Chondrocyte (in vitro differentiated cells): ENCODE measurements around the gene DSCAML1. TPM values are rescaled to one million over a fixed set of nuclear protein-coding genes. Genes with fewer than 3 reads are reported as not detected.

Experiments used
- DNase-seq: peaks from one replicate; pipeline ENCODE4 v3.0.0; 2021; ENCODE audit warnings: mixed read lengths, low spot score
- H3K27ac Mint-ChIP-seq: one replicate; pipeline ENCODE4 v1.8.0; 2021; ENCODE audit warnings: mild to moderate bottlenecking, moderate library complexity, mixed read lengths; ENCODE audit not compliant: unreplicated experiment
- H3K27me3 Mint-ChIP-seq: 2 replicates; pipeline ENCODE4 v1.8.0; 2021; ENCODE audit warnings: low read depth, mixed read lengths
- H3K36me3 Mint-ChIP-seq: 2 replicates; pipeline ENCODE4 v1.8.0; 2021; ENCODE audit warnings: low read depth, mixed read lengths
- H3K4me1 Mint-ChIP-seq: 2 replicates; pipeline ENCODE4 v1.8.0; 2021; ENCODE audit warnings: low read depth, mild to moderate bottlenecking, mixed read lengths
- H3K4me3 Mint-ChIP-seq: one replicate; pipeline ENCODE4 v1.8.0; 2021; ENCODE audit warnings: mild to moderate bottlenecking, moderate library complexity, mixed read lengths; ENCODE audit not compliant: unreplicated experiment
- H3K9me3 Mint-ChIP-seq: 2 replicates; pipeline ENCODE4 v1.8.0; 2021; ENCODE audit warnings: low read depth, mixed read lengths
- total RNA-seq: library from RNA; stranded (reverse); gene quantifications from 3 replicates; pipeline ENCODE4 v1.2.1, GENCODE V29; 2021
- TF ChIP-seq, protein P1 (sequence below): fragments of 200-600 bp; sonication (generic); IDR thresholded peaks from 2 replicates; pipeline ENCODE4 v1.5.0; 2021; ENCODE audit warnings: antibody characterized with exemption, mild to moderate bottlenecking, moderate library complexity

DSCAML1 gene
- total RNA-seq, 1 donor from 2014 or later: not detected

DNA sequence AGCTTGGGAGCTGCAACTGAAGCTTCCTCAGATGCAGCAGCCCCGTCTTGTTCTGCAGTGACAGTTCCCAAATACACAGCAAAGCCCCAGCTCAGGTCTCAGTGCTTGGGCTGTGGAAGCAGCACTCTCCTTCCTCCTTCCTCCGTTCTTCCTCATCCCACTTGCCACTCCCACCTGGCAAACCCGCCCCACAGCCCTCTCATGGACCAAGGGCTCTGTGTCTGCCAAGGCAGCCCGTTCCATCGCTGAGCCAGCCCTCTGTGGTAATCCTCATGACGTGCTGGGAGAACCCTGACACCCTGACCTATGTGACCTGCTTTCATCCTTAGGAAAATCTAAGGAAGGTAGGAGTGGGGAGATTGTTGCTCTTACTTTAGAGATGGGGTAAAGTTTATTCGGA is 157.0 kb downstream of the DSCAML1 start:
- no peaks in the 10 kb centered on the region for H3K4me1 Mint-ChIP-seq
- peaks cover 51% of the 10 kb centered on the region for H3K27me3 Mint-ChIP-seq
- TF ChIP-seq, protein P1, sequence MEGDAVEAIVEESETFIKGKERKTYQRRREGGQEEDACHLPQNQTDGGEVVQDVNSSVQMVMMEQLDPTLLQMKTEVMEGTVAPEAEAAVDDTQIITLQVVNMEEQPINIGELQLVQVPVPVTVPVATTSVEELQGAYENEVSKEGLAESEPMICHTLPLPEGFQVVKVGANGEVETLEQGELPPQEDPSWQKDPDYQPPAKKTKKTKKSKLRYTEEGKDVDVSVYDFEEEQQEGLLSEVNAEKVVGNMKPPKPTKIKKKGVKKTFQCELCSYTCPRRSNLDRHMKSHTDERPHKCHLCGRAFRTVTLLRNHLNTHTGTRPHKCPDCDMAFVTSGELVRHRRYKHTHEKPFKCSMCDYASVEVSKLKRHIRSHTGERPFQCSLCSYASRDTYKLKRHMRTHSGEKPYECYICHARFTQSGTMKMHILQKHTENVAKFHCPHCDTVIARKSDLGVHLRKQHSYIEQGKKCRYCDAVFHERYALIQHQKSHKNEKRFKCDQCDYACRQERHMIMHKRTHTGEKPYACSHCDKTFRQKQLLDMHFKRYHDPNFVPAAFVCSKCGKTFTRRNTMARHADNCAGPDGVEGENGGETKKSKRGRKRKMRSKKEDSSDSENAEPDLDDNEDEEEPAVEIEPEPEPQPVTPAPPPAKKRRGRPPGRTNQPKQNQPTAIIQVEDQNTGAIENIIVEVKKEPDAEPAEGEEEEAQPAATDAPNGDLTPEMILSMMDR: no peak
- no peaks in the 10 kb centered on the region for H3K9me3 Mint-ChIP-seq
- no peak overlapping the region for H3K27ac Mint-ChIP-seq
- H3K36me3 Mint-ChIP-seq: no peaks in the 10 kb centered on the region
- no peak for DNase-seq
- H3K4me3 Mint-ChIP-seq: no peak overlapping the region

DNA sequence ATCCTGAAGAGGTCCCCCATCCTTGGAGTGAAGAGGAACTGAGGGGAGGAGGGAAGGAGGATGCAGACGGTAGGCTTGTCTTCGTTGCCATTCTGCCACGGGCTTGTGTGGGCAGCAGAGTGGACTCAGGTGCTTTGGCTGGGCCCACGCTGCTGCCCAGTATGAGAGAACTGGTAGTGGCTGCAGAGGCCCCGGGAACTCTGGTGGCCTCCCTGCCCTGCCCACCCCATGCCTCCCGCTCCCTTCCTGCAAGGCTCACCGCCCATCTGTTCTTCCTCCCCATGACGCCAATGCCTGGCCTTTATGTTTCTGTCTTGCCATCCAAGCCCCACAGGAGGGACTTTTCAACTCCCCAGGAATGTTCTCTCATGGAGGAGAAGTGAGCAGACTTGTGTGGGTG is 157.4 kb downstream of the DSCAML1 start:
- Mint-ChIP-seq H3K27ac (no peak overlapping the region), H3K27me3 (peaks cover 54% of the 10 kb centered on the region), H3K9me3 (no peaks in the 10 kb centered on the region), H3K36me3 (no peaks in the 10 kb centered on the region), H3K4me1 (no peaks in the 10 kb centered on the region), H3K4me3 (no peak overlapping the region)
- TF ChIP-seq, protein P1: no peak
- DNase-seq: no peak

DNA sequence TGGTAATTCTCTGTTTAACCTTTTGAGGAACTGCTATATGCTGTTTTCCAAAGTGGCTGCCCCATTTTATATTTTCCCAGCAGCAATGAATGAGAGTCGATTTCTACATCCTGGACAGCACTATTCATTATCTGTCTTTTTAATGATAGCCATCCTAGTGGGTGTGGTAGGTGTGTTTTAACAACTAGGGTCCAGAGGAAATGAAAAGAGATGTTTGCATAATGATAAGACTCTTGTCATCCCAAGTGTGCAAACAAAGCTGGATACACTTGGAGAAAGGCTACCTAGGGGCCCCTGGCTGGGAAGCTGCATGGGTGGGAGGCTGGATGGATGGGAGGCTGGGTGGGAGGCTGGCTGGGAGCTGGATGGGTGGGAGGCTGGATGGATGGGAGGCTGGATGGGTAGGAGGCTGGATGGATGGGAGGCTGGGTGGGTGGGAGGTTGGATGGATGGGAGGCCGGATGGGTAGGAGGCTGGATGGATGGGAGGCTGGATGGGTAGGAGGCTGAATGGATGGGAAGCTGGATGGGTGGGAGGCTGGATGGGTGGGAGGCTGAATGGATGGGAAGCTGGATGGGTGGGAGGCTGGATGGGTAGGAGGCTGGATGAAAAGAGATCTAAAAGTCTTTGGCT is 158.0 kb downstream of the DSCAML1 start:
- H3K4me3 Mint-ChIP-seq: no peak overlapping the region
- TF ChIP-seq, protein P1: no peak
- no peak for DNase-seq
- no peaks in the 10 kb centered on the region for H3K36me3 Mint-ChIP-seq
- H3K27ac Mint-ChIP-seq: no peak overlapping the region
- no peaks in the 10 kb centered on the region for H3K4me1 Mint-ChIP-seq
- H3K9me3 Mint-ChIP-seq: no peaks in the 10 kb centered on the region
- peaks cover 50% of the 10 kb centered on the region for H3K27me3 Mint-ChIP-seq

DNA sequence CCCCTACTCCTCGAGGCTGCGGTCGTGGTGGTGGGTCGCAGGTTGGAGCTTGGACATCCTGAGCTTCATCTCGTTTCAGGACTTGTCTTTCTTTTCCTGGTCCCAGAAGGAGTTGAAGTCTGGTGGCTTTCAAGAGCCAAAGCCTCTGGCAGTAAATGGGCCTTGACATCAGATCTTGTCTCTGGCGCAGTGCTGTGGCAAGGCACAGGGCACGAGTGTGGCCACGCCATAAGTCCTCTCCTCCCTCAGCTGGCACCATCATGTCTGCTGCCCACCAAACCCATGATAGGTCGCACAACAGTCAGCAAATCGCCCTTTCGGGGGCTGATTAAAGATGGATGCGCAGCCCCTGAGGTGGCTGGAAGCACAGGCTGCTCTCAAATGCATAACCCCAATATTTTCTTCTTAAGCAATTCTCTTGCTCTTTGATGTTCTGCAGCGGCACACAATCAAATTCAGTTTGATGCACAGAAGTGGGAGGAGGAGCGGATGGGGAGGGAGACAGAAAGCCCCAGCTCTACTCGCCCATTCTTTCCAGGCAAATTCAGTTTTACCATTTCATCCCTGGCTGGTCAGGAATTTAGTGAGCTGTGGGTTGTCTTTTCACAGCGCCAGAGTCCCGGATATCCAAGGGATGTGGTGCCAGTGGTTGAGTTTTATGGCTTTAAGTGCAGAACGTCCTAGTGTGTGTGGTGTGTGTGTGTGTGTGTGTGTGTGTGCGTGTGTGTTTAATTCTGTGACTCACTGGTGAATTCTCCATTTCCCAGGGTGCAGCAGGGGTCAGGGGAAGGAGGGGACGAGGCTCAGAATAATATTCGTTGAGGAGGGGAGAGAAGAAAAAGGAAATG is 162.0 kb downstream of the DSCAML1 start:
- H3K9me3 Mint-ChIP-seq: no peaks in the 10 kb centered on the region
- no peak overlapping the region for H3K27ac Mint-ChIP-seq
- TF ChIP-seq, protein P1: no peak
- no peaks in the 10 kb centered on the region for H3K4me1 Mint-ChIP-seq
- no peak for DNase-seq
- H3K27me3 Mint-ChIP-seq: peaks cover 23% of the 10 kb centered on the region
- H3K4me3 Mint-ChIP-seq: no peak overlapping the region
- no peaks in the 10 kb centered on the region for H3K36me3 Mint-ChIP-seq

DNA sequence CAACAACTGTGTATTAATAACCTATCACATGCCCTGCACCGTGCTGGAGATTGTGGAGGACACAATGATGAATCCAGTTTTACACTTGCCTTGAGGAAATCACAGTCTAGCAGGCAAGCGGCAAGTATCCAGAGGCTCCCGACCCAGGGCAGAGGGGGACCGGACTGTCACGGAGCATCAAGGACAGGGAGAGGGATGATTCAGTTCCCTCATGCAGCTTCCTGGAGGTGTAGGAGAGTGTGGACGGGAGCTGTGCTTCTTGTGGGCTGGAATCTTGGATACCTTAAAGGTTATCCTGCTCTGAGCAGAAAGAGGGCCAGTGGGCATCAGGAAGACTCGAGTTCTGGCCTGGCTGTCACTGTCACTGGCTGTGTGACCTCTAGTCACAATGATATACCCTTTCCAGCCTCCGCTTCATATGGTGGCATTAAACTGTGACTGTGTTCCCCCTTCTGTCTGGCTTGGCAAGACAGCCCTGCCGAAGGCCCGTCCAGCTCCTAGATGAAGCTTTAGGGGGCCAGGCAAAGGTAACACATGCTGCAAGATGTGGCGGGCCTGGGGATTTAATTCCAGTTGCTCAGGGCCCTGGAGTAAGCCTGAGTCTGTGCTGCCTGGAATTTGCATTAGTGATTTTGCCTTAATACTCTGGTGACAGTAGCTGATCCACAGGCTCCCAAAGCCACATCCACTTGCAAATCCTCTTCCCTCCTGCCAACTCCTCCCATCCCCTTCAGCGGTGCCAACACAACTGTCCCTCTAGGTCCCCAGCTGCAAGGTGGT is 162.8 kb downstream of the DSCAML1 start:
- Mint-ChIP-seq H3K27me3 (peaks cover 28% of the 10 kb centered on the region), H3K36me3 (no peaks in the 10 kb centered on the region), H3K9me3 (no peaks in the 10 kb centered on the region), H3K27ac (no peak overlapping the region), H3K4me3 (no peak overlapping the region), H3K4me1 (no peaks in the 10 kb centered on the region)
- TF ChIP-seq, protein P1: no peak
- no peak for DNase-seq
